Jurkat, Clone E6-1 (cell line): ENCODE data around the gene GAS7.
"Not testable (repeated sequence)": the region's sequence is repeated elsewhere in the genome, so short reads cannot be mapped to it uniquely, and the experiment has no call there.

Source experiments
- DNase-seq: peaks from one replicate; pipeline ENCODE4 v3.0.0-alpha.2; 2011; ENCODE audit warnings: low read depth, low spot score
- H3K4me3 ChIP-seq: 2 replicates; pipeline ENCODE4 v1.5.1; 2011; ENCODE audit warnings: mild to moderate bottlenecking, low read length, control low read depth, moderate library complexity

Gene GAS7

DNA sequence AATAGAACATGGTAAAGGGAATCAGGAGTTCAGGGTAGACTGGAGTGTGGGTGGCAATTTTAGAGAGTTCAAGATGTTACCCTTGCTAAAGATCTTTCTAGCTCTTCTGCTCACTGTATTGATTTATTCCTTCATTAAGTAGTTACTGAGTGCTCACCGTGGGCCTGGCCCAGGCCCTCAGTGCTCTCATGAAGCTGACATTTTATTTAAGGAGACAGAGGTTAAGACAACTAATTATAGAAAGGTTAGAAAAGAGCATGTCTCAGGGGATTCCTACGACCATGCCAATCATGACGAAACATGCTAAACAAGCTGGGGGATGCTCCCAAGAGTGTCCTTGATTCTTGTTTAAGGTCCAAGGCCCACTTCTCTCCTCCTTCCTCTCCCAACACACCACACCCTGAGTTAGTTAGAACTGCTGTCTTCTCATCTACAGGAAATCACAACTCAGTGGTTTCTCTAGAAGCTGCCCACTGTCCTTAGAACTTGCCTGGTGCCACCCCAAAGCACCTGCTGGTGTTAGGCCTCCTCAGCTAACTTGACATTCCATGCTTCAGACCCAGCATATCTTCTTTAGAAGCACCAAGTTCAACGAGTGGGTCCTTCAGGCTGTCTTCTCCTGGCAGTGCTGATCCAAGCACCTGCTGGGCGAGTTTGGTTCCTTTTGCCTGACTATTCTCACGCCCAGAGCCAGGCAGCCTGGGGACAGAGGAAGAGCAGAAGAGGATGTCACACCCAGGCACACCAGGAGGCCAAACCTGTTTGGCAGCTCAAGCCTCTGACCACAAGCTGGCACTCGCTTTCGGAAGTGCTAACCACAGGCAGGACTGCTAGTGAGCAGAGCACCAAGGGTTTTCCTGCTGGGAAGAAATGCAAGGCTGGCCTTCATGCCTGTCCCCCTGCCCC is 79.0 kb downstream of the GAS7 start:
- peak overlapping the region; percentile 20 for H3K4me3 ChIP-seq
- peak; percentile 73 for DNase-seq

GRCh38 chr17:10118788-10119130 is 79.6 kb downstream of the GAS7 start:
- DNase-seq = no peak
- peak overlapping the region; percentile 5; the same call in 1 of the 2 replicates for H3K4me3 ChIP-seq

GRCh38 chr17:10117581-10118001 is 80.8 kb downstream of the GAS7 start:
- DNase-seq = no peak
- H3K4me3 ChIP-seq = peak overlapping the region; percentile 13; the same call in 1 of the 2 replicates

DNA sequence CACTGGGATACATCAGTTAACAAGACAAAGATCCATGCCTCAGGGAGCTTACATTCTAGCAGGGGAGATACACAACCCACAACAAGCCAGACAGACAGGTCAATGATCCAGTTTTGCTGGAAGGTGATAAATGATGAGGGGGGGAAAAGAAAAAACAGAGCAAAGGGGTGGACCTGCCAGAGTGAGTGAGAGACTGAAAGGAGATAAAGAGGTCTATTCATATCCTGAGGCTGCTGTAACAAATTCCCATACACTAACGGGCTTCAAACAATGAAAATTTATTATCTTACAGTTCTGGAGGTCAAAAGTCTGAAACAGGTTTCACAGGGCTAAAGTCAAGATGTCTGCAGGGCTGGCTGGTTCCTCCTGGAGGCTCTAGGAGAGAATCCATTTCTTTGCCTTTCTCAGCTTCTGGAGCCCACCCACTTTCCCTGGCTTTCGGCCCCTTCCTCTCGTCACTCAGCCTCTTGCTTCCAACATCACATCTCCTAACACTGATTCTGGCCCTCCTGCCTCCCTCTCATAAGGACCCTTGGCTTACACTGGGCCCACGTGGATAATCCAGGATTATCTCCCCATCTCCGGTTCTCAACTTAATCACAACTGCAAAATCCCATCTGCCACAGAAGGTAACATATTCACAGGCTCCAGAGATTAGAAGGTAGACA is 81.5 kb downstream of the GAS7 start:
- DNase-seq = no peak
- H3K4me3 ChIP-seq = no peak overlapping the region

DNA sequence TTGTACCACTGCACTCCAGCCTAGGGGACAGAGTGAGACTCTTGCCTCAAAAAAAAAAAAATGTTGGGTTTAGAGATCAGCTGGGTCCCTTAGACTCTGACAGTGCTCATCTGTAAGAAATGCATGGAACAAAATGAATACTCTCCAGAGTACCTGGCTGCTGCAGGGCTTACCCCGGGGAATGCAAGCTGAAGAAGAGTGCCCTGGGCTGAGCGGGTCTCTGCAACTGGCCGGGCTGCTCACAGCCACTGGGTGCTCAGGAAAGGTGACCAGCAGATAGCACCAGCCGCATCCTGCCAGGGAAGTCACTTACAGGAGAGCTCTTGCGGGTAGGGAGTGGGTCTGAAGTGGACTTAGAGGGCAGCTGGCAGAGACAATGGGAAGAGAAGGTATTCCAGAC is 82.1 kb downstream of the GAS7 start:
- DNase-seq = no peak
- H3K4me3 ChIP-seq = no peak overlapping the region

DNA sequence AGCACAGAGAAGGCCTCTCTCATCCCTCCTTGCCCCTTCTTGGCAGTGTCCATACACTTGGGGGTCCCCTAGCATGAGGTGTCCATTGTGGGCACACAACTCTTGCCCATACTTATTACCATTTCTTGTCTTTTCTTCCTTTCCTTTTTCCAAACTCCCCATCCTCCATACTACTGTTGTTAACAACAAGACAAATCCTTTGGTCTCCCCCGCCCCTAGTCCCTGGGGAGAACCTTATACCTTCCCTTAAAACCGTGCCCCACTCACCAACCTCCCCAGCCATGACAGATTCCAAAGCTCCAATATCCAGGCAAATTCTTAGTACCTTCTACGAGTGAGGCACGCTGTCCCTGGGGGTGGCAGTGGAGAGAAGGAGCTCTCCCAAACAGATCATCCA is 82.9 kb downstream of the GAS7 start:
- no peak for DNase-seq
- H3K4me3 ChIP-seq = peak overlapping the region; percentile 9

- peak overlapping the region; percentile 43 for H3K4me3 ChIP-seq
- DNase-seq = peak; percentile 98
Observed at GRCh38 chr17:10114931-10115535, 83.4 kb downstream of the GAS7 start.

DNA sequence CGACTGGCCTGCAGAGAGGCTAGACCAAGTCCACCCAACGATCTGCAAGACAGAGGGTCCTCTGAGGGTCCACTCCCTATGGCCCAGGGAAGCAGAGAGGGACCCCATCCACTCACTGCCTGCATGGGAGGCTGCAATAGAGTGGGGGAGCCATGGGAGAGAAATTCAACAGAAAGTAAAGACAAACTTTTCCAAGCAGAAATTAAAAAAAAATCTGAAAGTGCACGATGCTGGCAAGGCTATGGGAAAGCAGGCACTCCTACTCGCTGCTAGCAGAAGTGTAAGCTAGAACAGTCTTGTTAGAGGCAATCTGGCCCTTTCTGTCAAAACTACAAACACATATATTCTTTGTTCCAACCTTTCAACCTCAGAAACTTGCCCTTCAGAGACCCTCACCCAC is 85.4 kb downstream of the GAS7 start:
- no peak overlapping the region for H3K4me3 ChIP-seq
- DNase-seq = no peak

- no peak for DNase-seq
- no peak overlapping the region for H3K4me3 ChIP-seq
Observed at GRCh38 chr17:10111907-10112452, 86.4 kb downstream of the GAS7 start.

DNA sequence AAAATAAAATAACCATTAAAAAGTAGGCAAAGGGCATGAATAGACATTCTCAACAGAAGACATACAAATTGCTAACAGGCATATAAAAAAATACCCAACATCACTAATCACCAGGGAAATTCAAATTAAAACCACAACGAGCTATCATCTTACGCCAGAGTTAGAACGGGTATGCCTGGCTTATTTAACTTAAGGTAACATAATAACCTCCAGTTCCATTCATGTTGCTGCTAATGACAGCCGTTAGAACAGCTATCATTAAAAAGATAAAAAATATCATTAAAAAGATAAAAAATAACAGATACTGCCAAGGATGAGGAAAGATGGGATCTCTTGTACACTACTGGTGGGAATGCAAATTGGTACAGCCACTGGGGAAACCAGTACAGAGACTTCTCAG is 89.3 kb downstream of the GAS7 start:
- no peak overlapping the region for H3K4me3 ChIP-seq
- DNase-seq = no peak

GRCh38 chr17:10107316-10108165 is 90.9 kb downstream of the GAS7 start:
- no peak for DNase-seq
- H3K4me3 ChIP-seq = no peak overlapping the region

GRCh38 chr17:10106067-10106466 is 92.3 kb downstream of the GAS7 start:
- no peak overlapping the region for H3K4me3 ChIP-seq
- no peak for DNase-seq

DNA sequence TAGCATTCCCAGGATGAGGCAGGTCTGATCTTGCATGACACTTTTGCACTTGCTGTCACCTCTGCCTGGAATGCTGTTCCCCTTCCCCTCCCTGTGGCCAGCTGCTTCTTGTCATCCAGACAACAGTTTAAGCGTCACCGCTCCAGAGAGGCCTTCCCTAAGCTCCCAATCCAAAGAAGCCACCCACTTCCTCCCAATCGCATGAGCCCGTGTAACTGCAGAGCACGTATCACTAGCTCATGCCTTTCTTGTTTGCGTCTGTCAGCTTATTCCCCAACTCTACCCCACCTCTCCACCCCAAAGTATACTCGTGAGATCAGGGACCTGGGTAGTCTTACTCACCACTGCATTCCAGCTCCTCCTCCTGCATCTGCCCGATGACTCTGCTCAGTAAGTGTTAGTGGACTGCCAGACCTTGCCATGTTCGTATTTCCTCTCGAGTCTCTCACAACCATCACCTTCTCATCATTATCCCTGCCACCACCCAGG is 92.8 kb downstream of the GAS7 start:
- DNase-seq = no peak
- no peak overlapping the region for H3K4me3 ChIP-seq

DNA sequence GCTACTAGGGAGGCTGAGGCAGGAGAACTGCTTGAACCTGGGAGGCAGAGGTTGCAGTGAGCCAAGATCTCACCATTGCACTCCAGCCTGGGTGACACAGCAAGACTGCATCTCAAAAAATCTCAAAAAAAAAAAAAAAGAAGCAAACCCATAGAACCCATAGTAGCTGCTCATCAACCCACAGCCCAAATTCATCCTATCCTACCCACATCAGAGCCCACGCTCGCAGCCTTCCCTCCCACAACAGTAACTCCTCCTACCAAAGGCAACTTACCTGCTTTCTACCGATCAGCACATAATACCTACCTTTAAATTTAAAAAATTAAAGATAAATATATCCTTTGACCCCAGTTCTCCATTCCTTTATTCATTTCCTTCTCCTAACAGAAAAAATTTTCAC is 94.7 kb downstream of the GAS7 start:
- H3K4me3 ChIP-seq = no peak overlapping the region
- DNase-seq = peak; percentile 79

DNA sequence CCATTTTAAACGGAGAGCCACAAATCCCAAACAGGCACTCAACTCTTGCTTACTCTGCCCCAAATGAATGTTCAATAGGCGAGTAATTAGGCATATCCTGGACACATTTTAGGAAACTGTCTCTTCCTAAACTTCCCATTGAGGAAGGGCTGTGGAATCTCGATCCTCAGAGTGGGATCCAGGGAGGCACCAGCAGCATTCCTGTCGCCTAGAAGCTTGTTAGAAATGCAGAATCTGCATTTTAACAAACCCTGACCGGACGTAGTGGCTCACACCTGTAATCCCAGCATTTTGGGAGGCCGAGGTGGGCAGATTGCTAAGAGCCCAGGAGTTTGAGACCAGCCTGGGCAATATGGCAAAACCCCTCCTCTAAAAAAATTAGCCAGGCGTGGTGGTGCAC is 95.6 kb downstream of the GAS7 start:
- DNase-seq = no peak
- no peak overlapping the region for H3K4me3 ChIP-seq

DNA sequence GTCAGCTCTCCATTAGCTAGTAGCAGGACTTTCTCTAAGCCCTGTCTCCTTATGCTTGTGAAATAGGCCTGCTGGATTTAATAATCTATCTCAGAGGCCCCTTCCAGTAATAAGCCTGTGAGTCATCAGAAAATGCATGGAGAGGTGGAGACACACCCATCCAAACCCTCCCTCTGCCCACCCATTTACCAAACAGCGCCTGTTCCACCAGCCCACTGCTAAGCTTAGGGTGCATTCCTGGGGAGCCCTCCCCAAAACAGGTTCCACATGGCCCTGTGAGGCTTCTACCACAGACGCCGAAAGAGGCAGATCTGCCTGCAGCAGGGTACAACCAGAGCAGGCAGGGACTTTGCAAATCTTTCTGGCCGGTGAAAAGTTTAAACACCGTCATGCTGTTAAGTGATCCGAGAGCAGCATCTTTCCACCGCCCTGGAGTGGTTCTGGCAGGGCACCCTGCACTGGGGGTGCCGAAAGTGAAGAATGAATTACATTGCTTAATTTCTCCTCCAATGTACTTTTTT is 99.3 kb downstream of the GAS7 start:
- no peak for DNase-seq
- no peak overlapping the region for H3K4me3 ChIP-seq

- H3K4me3 ChIP-seq = no peak overlapping the region
- DNase-seq = no peak
Observed at GRCh38 chr17:10096596-10096995, 101.8 kb downstream of the GAS7 start.

DNA sequence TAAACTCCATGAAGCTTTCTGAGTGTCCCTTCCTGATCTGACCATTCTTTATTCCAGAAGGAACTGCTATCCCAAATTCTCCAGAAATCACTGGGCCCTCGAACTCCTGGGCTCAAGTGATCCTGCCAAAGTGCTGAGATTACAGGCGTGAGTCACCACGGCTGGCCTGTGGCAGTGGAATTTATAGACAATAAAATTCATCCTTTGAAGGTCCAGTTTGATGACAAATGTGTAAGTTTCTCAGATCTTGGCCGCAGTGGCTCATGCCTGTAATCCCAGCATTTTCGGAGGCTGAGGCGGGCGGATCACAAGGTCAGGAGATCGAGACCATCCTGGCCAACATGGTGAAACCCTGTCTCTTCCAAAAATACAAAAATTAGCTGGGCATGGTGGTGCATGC is 103.1 kb downstream of the GAS7 start:
- not testable (repeated sequence) for DNase-seq, H3K4me3 ChIP-seq

- no peak for DNase-seq
- H3K4me3 ChIP-seq = no peak overlapping the region
Observed at GRCh38 chr17:10094797-10095196, 103.6 kb downstream of the GAS7 start.
